Natural killer cell (primary cell): ENCODE measurements around the gene DECR2. TPM values are rescaled to one million over a fixed set of nuclear protein-coding genes. Genes with fewer than 3 reads are reported as not detected.

Experiments used
- ATAC-seq, 3 donors: fragments of 150-1000 bp in 2 of 3; fragments of 200-7000 bp in 1 of 3; cut with Tn5 transposase; 1 replicate in 1 of 3; 2 replicates in 2 of 3; pipeline ENCODE4 v1.10.0; 2021; ENCODE audit warnings: mild to moderate bottlenecking in 2 of 3, moderate library complexity in 2 of 3
- DNase-seq, 2 donors: peaks; one replicate each; pipeline versions ENCODE4 v3.0.0 to v3.0.0-alpha.2; 2013 to 2021; ENCODE audit warnings: mixed read lengths in 1 of 2
- H3K27ac ChIP-seq: one replicate; pipeline ENCODE4 v1.5.1; 2013; ENCODE audit warnings: mild to moderate bottlenecking, low read length
- H3K27me3 ChIP-seq: one replicate; pipeline ENCODE4 v1.6.1; 2013; ENCODE audit warnings: low read length; ENCODE audit not compliant: control insufficient read depth, insufficient read depth
- H3K36me3 ChIP-seq: one replicate; pipeline ENCODE4 v1.6.1; 2013; ENCODE audit warnings: low read length; ENCODE audit not compliant: control insufficient read depth, insufficient read depth
- H3K4me1 ChIP-seq: one replicate; pipeline ENCODE4 v1.6.1; 2013; ENCODE audit warnings: low read length; ENCODE audit not compliant: control insufficient read depth, insufficient read depth
- H3K4me3 ChIP-seq: one replicate; pipeline ENCODE4 v1.5.1; 2013; ENCODE audit warnings: low read length
- H3K9me3 ChIP-seq: one replicate; pipeline ENCODE4 v1.6.1; 2013; ENCODE audit warnings: low read length; ENCODE audit not compliant: control insufficient read depth, insufficient read depth
- H3K27ac Mint-ChIP-seq, 2 donors: one replicate each; pipeline ENCODE4 v1.8.0; 2022; ENCODE audit warnings: mild to moderate bottlenecking in 2 of 2, mixed read lengths in 2 of 2, moderate library complexity in 1 of 2
- H3K27me3 Mint-ChIP-seq, 2 donors: one replicate each; pipeline ENCODE4 v1.8.0; 2022; ENCODE audit warnings: low read depth in 2 of 2, mixed read lengths in 2 of 2
- H3K36me3 Mint-ChIP-seq: one replicate; pipeline ENCODE4 v1.8.0; 2022; ENCODE audit warnings: mixed read lengths
- H3K4me1 Mint-ChIP-seq, 2 donors: one replicate each; pipeline ENCODE4 v1.8.0; 2022; ENCODE audit warnings: mixed read lengths in 2 of 2
- H3K4me3 Mint-ChIP-seq: one replicate; pipeline ENCODE4 v1.8.0; 2022; ENCODE audit warnings: mild to moderate bottlenecking, moderate library complexity, mixed read lengths
- H3K9me3 Mint-ChIP-seq, 2 donors: one replicate each; pipeline ENCODE4 v1.8.0; 2022; ENCODE audit warnings: mixed read lengths in 2 of 2
- CTCF ChIP-seq: fragments of 200-600 bp; IDR thresholded peaks from one replicate; pipeline ENCODE4 v1.8.0; 2022; ENCODE audit warnings: antibody characterized with exemption
- WGBS: methylation state at CpG from one replicate; pipeline ENCODE4 v1.1.7; 2013; ENCODE audit warnings: missing lambda C conversion rate; ENCODE audit not compliant: insufficient coverage; 5-methylcytosine and 5-hydroxymethylcytosine counted together
- intact Hi-C: fragments of 100-400 bp; cut with micrococcal nuclease; formaldehyde crosslinking; loops from one replicate; pipeline ENCODE4 v1.14.2; 2022
- total RNA-seq, 4 donors: library from RNA; stranded (reverse); fragments of 120-200 nt in 1 of 4; gene quantifications; one replicate each; pipeline versions ENCODE4 v1.2.3 to v1.2.4, GENCODE V29; 2013 to 2022

The DECR2 gene
- total RNA-seq, 3 donors from 2014 or later (not counting 1 experiment from before 2014, with no cell fraction given), result 9.5 to 13.0 (median 12.9) TPM

GRCh38 chr16:354291-354881 is 47.3 kb upstream of the DECR2 start:
- peak overlapping the region; percentile 76 for H3K27ac ChIP-seq
- peaks cover 42 to 44% of the 10 kb centered on the region in 2 donors for H3K4me1 Mint-ChIP-seq
- peaks cover 6% of the 10 kb centered on the region for H3K36me3 ChIP-seq

GRCh38 chr16:354971-355461 is 46.7 kb upstream of the DECR2 start:
- Histone ChIP-seq H3K27me3 (no peaks in the 10 kb centered on the region), H3K9me3 (no peaks in the 10 kb centered on the region), H3K4me1 (peaks cover 57% of the 10 kb centered on the region), H3K27ac (peak overlapping the region; percentile 76), H3K36me3 (peaks cover 6% of the 10 kb centered on the region), H3K4me3 (peak overlapping the region; percentile 60)
- DNase-seq (peak in 1 of 2 donors; percentile 66), ATAC-seq (peak; percentile 4 to 27 (median 6))
- TF ChIP-seq CTCF, result no peak
- H3K27me3 Mint-ChIP-seq, result no peaks in the 10 kb centered on the region
- H3K9me3 Mint-ChIP-seq, result no peaks in the 10 kb centered on the region
- peaks cover 36 to 37% of the 10 kb centered on the region in 2 donors for H3K4me1 Mint-ChIP-seq
- peak overlapping the region; percentile 89 to 97 for H3K27ac Mint-ChIP-seq
- intact Hi-C loops, result loop anchor here (5.0 kb wide), 2 partner anchors 48 to 128 kb away; partner anchors contain the start of gene LUC7L
- H3K4me3 Mint-ChIP-seq, result peak overlapping the region; percentile 94
- no peaks in the 10 kb centered on the region for H3K36me3 Mint-ChIP-seq
- 28% methylated on average over 10 of the region's 10 CpGs for WGBS

More at GRCh38 chr16:354291-354881, 47.3 kb upstream of the DECR2 start:
- no peaks in the 10 kb centered on the region for H3K27me3 ChIP-seq
- DNase-seq (no peak), ATAC-seq (no peak)
- Mint-ChIP-seq H3K9me3 (no peaks in the 10 kb centered on the region), H3K27ac (peak overlapping the region; percentile 89 to 97), H3K27me3 (no peaks in the 10 kb centered on the region), H3K4me3 (peak overlapping the region; percentile 94), H3K36me3 (no peaks in the 10 kb centered on the region)
- no peak for TF ChIP-seq CTCF
- intact Hi-C loops, result loop anchor here (5.0 kb wide), 2 partner anchors 47 to 127 kb away; partner anchors contain the start of gene LUC7L
- WGBS, result 71% methylated on average over 12 of the region's 12 CpGs
- H3K4me1 ChIP-seq, result peaks cover 63% of the 10 kb centered on the region
- H3K9me3 ChIP-seq, result no peaks in the 10 kb centered on the region
- peak overlapping the region; percentile 60 for H3K4me3 ChIP-seq

- Mint-ChIP-seq H3K4me3 (no peak overlapping the region), H3K27ac (no peak overlapping the region), H3K36me3 (no peaks in the 10 kb centered on the region), H3K27me3 (no peaks in the 10 kb centered on the region), H3K4me1 (peaks cover 24 to 29% of the 10 kb centered on the region in 2 donors), H3K9me3 (no peaks in the 10 kb centered on the region)
- no peak for ATAC-seq
- Histone ChIP-seq H3K4me3 (no peak overlapping the region), H3K27me3 (no peaks in the 10 kb centered on the region), H3K4me1 (peaks cover 44% of the 10 kb centered on the region), H3K9me3 (no peaks in the 10 kb centered on the region), H3K36me3 (no peaks in the 10 kb centered on the region), H3K27ac (peak overlapping the region; percentile 76)
- no peak for TF ChIP-seq CTCF
- DNase-seq, result no peak
- WGBS, result 95% methylated on average over 10 of the region's 12 CpGs
- intact Hi-C loops, result no loop called here
These were observed 44.9 kb upstream of the DECR2 start for GRCh38 chr16:356741-357140.
